SK-N-SH (cell line): ENCODE results near the gene TSEN2. TPM values are rescaled to one million over a fixed set of nuclear protein-coding genes. Genes with fewer than 3 reads are reported as not detected.

Experiments
- CTCF ChIA-PET: fragments of 300-600, 350-600 bp; formaldehyde crosslinking; extraction: SDS; loops from one replicate; lab custom pipeline; 2021; lab: Yijun Ruan, JAX
- POLR2A ChIA-PET: fragments of 350-600 bp; sonication (Branson Sonifier 250); formaldehyde crosslinking; extraction: SDS; loops from one replicate; lab custom pipeline; 2020; ENCODE audit warnings: antibody characterized with exemption, inconsistent platforms; lab: Yijun Ruan, JAX
- DNase-seq: peaks from one replicate; pipeline ENCODE4 v3.0.0; 2012
- H2AFZ ChIP-seq: fragments of 200-600 bp; sonication (generic); 2 replicates; pipeline ENCODE4 v1.8.1; 2016; ENCODE audit warnings: antibody characterized with exemption, mild to moderate bottlenecking, low read depth
- H3F3A ChIP-seq: fragments of 200-600 bp; sonication (generic); replicated peaks from 2 replicates; pipeline ENCODE3; 2016; ENCODE audit warnings: antibody characterized with exemption, mild to moderate bottlenecking; ENCODE audit not compliant: insufficient read depth
- H3K27ac ChIP-seq, 2 experiments: fragments of 200-500 bp in 1 of 2; fragments of 200-600 bp in 1 of 2; sonication (Bioruptor generic) in 1 of 2; sonication (generic), shearing (Covaris generic) in 1 of 2; 2 replicates each; pipeline versions ENCODE4 v1.5.1 to v1.6.1; 2014 to 2016; ENCODE audit warnings: low read depth in 2 of 2, inconsistent platforms in 1 of 2, low read length in 1 of 2, mild to moderate bottlenecking in 1 of 2, mixed read lengths in 1 of 2
- H3K27me3 ChIP-seq: fragments of 200-600 bp; sonication (generic), shearing (Covaris generic); 2 replicates; pipeline ENCODE4 v1.6.1; 2016; ENCODE audit warnings: mixed run types; ENCODE audit not compliant: insufficient read depth
- H3K36me3 ChIP-seq, 2 experiments: fragments of 200-500 bp in 1 of 2; fragments of 200-600 bp in 1 of 2; sonication (Bioruptor generic) in 1 of 2; sonication (generic) in 1 of 2; replicated peaks in 1 of 2; 2 replicates each; pipeline versions ENCODE3 to v1.5.1; 2014 to 2016; ENCODE audit warnings: low read length in 1 of 2, mild to moderate bottlenecking in 1 of 2; ENCODE audit not compliant: insufficient read depth in 2 of 2, control insufficient read depth in 1 of 2
- H3K4me1 ChIP-seq, 2 experiments: fragments of 200-500 bp in 1 of 2; fragments of 200-600 bp in 1 of 2; sonication (Bioruptor generic) in 1 of 2; sonication (generic), shearing (Covaris generic) in 1 of 2; 2 replicates each; pipeline versions ENCODE4 v1.5.1 to v1.6.1; 2014 to 2016; ENCODE audit warnings: low read depth in 1 of 2, low read length in 1 of 2, mixed run types in 1 of 2; ENCODE audit not compliant: insufficient read depth in 2 of 2, control insufficient read depth in 1 of 2
- H3K4me2 ChIP-seq: fragments of 200-600 bp; sonication (generic), shearing (Covaris generic); 2 replicates; pipeline ENCODE4 v1.6.1; 2017; ENCODE audit warnings: mixed run types
- H3K4me3 ChIP-seq, 2 experiments: fragments of 200-500 bp in 1 of 2; fragments of 200-600 bp in 1 of 2; sonication (Bioruptor generic) in 1 of 2; sonication (generic), shearing (Covaris generic) in 1 of 2; 2 replicates each; pipeline versions ENCODE4 v1.5.1 to v1.8.1; 2014 to 2016; ENCODE audit warnings: low read depth in 2 of 2, inconsistent platforms in 1 of 2, low read length in 1 of 2, mild to moderate bottlenecking in 1 of 2, mixed read lengths in 1 of 2, moderate library complexity in 1 of 2
- H3K79me2 ChIP-seq: fragments of 200-600 bp; sonication (generic); 2 replicates; pipeline ENCODE4 v1.8.1; 2017; ENCODE audit warnings: mild to moderate bottlenecking; ENCODE audit not compliant: insufficient read depth
- H3K9ac ChIP-seq: fragments of 200-600 bp; sonication (generic); 2 replicates; pipeline ENCODE4 v1.6.1; 2017; ENCODE audit warnings: mixed run types
- H3K9me2 ChIP-seq: fragments of 200-600 bp; sonication (generic); 2 replicates; pipeline ENCODE4 v1.6.1; 2017; ENCODE audit warnings: mixed run types
- H3K9me3 ChIP-seq: fragments of 200-600 bp; sonication (generic); 2 replicates; pipeline ENCODE4 v1.6.1; 2017; ENCODE audit warnings: mixed run types, mild to moderate bottlenecking, moderate library complexity
- H4K20me1 ChIP-seq: fragments of 200-600 bp; sonication (generic); 2 replicates; pipeline ENCODE4 v1.6.1; 2017; ENCODE audit warnings: mild to moderate bottlenecking, mixed run types; ENCODE audit not compliant: insufficient read depth
- EP300 ChIP-seq, 2 experiments: IDR thresholded peaks; 2 replicates each; pipeline versions ENCODE4 v1.4.0 to v1.6.1; 2012; ENCODE audit warnings: borderline replicate concordance in 1 of 2, low read depth in 1 of 2, low read length in 1 of 2
- FOXJ3 ChIP-seq: sonication (generic); formaldehyde crosslinking; IDR thresholded peaks from 2 replicates; pipeline ENCODE4 v1.5.1; 2020; ENCODE audit warnings: mild to moderate bottlenecking, missing genetic modification reagents
- JUND ChIP-seq: IDR thresholded peaks from 2 replicates; pipeline ENCODE4 v1.4.0; 2012
- MEF2A ChIP-seq: IDR thresholded peaks from 2 replicates; pipeline ENCODE4 v1.4.0; 2012; ENCODE audit warnings: low read depth, borderline replicate concordance
- MXI1 ChIP-seq: IDR thresholded peaks from 2 replicates; pipeline ENCODE4 v1.6.1; 2012; ENCODE audit warnings: mild to moderate bottlenecking, low read depth, low read length, improper control_type of control experiment
- NRF1 ChIP-seq: IDR thresholded peaks from 2 replicates; pipeline ENCODE4 v1.6.1; 2012; ENCODE audit warnings: low read depth, mild to moderate bottlenecking, low read length
- POLR2AphosphoS5 ChIP-seq: IDR thresholded peaks from 2 replicates; pipeline ENCODE4 v1.6.1; 2012; ENCODE audit warnings: low read depth, low read length
- RCOR1 ChIP-seq: fragments of 150-350 bp; IDR thresholded peaks from 2 replicates; pipeline ENCODE4 v1.6.1; 2017; ENCODE audit warnings: antibody characterized with exemption, low read length
- SMC3 ChIP-seq: IDR thresholded peaks from 2 replicates; pipeline ENCODE4 v1.6.1; 2012; ENCODE audit warnings: low read depth, low read length, improper control_type of control experiment
- TAF1 ChIP-seq: IDR thresholded peaks from 2 replicates; pipeline ENCODE4 v1.6.1; 2012; ENCODE audit warnings: low read depth, mild to moderate bottlenecking, low read length, moderate library complexity, borderline replicate concordance
- TCF12 ChIP-seq: IDR thresholded peaks from 2 replicates; pipeline ENCODE4 v1.4.0; 2012
- USF1 ChIP-seq: IDR thresholded peaks from 2 replicates; pipeline ENCODE4 v1.4.0; 2012; ENCODE audit warnings: low read depth, borderline replicate concordance
- YY1 ChIP-seq: IDR thresholded peaks from 2 replicates; pipeline ENCODE4 v1.4.0; 2012; ENCODE audit warnings: low read depth, mild to moderate bottlenecking
- polyA plus RNA-seq, 3 experiments: library from polyadenylated mRNA; depleted of rRNA; stranded (reverse); fragments of >200 nt; gene quantifications; 2 replicates each; pipeline ENCODE4 v1.2.3, GENCODE V29; 2012
- TF ChIP-seq, protein P1 (sequence below): fragments of 200-600 bp; sonication (generic); IDR thresholded peaks from 2 replicates; pipeline ENCODE4 v1.6.1; 2017; ENCODE audit warnings: antibody characterized with exemption, mild to moderate bottlenecking, moderate library complexity
- TF ChIP-seq, protein P2 (sequence below): IDR thresholded peaks from 2 replicates; pipeline ENCODE4 v1.4.0; 2012; ENCODE audit warnings: low read depth, borderline replicate concordance
- TF ChIP-seq, protein P3 (sequence below): IDR thresholded peaks from 2 replicates; pipeline ENCODE4 v1.4.0; 2012; ENCODE audit warnings: low read depth
- TF ChIP-seq, protein P4 (sequence below): IDR thresholded peaks from 2 replicates; pipeline ENCODE4 v1.6.1; 2012; ENCODE audit warnings: mild to moderate bottlenecking, low read depth, low read length, moderate library complexity
- TF ChIP-seq, protein P5 (sequence below): fragments of 150-350 bp; IDR thresholded peaks from 2 replicates; pipeline ENCODE4 v1.6.1; 2016; ENCODE audit warnings: mild to moderate bottlenecking, low read depth, low read length

Gene TSEN2
- polyA plus RNA-seq, 1 of the 3 experiments (the other 2 are of a cell fraction) = 13.0 TPM

DNA sequence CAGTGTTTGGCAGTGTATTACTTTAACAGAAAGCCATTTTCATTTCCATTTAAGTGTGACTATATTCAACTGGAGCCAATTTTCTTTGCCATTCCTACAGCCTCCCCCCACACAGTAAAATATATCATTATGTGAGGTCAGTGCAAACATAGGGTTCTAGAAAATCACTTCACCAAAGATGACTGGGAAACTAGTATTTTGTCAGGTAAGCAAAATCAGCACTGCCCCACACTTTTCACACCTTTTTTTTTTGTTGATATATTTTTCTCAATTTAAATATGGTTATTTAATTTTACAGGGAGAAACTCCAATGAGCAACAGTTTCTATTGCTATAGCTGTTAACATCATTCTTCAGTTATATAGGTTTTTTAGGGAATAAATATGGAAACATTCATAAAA, 31.4 kb downstream of the TSEN2 start:
- Histone ChIP-seq H3K27ac (no peak overlapping the region), H3K4me3 (no peak overlapping the region), H3K4me2 (no peak overlapping the region), H3K9me3 (no peaks in the 10 kb centered on the region), H3K79me2 (no peaks in the 10 kb centered on the region), H2AFZ (no peak overlapping the region), H3F3A (no peaks in the 10 kb centered on the region)
- ChIA-PET POLR2A (no interaction called here), CTCF (no interaction called here)
- TF ChIP-seq, protein P1, sequence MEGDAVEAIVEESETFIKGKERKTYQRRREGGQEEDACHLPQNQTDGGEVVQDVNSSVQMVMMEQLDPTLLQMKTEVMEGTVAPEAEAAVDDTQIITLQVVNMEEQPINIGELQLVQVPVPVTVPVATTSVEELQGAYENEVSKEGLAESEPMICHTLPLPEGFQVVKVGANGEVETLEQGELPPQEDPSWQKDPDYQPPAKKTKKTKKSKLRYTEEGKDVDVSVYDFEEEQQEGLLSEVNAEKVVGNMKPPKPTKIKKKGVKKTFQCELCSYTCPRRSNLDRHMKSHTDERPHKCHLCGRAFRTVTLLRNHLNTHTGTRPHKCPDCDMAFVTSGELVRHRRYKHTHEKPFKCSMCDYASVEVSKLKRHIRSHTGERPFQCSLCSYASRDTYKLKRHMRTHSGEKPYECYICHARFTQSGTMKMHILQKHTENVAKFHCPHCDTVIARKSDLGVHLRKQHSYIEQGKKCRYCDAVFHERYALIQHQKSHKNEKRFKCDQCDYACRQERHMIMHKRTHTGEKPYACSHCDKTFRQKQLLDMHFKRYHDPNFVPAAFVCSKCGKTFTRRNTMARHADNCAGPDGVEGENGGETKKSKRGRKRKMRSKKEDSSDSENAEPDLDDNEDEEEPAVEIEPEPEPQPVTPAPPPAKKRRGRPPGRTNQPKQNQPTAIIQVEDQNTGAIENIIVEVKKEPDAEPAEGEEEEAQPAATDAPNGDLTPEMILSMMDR = no peak
- no peak for TF ChIP-seq FOXJ3
- TF ChIP-seq POLR2AphosphoS5 = no peak
- TF ChIP-seq, protein P2, sequence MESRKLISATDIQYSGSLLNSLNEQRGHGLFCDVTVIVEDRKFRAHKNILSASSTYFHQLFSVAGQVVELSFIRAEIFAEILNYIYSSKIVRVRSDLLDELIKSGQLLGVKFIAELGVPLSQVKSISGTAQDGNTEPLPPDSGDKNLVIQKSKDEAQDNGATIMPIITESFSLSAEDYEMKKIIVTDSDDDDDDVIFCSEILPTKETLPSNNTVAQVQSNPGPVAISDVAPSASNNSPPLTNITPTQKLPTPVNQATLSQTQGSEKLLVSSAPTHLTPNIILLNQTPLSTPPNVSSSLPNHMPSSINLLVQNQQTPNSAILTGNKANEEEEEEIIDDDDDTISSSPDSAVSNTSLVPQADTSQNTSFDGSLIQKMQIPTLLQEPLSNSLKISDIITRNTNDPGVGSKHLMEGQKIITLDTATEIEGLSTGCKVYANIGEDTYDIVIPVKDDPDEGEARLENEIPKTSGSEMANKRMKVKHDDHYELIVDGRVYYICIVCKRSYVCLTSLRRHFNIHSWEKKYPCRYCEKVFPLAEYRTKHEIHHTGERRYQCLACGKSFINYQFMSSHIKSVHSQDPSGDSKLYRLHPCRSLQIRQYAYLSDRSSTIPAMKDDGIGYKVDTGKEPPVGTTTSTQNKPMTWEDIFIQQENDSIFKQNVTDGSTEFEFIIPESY = no peak
- TF ChIP-seq EP300 (IDR thresholded peaks at IDR 0.05; ENCODE audit: borderline replicate concordance in 1 of 2, low read depth in 1 of 2, low read length in 1 of 2) = no peak
- TF ChIP-seq JUND = no peak
- TF ChIP-seq, protein P3, sequence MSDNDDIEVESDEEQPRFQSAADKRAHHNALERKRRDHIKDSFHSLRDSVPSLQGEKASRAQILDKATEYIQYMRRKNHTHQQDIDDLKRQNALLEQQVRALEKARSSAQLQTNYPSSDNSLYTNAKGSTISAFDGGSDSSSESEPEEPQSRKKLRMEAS = no peak
- no peak for TF ChIP-seq RCOR1
- TF ChIP-seq, protein P4, sequence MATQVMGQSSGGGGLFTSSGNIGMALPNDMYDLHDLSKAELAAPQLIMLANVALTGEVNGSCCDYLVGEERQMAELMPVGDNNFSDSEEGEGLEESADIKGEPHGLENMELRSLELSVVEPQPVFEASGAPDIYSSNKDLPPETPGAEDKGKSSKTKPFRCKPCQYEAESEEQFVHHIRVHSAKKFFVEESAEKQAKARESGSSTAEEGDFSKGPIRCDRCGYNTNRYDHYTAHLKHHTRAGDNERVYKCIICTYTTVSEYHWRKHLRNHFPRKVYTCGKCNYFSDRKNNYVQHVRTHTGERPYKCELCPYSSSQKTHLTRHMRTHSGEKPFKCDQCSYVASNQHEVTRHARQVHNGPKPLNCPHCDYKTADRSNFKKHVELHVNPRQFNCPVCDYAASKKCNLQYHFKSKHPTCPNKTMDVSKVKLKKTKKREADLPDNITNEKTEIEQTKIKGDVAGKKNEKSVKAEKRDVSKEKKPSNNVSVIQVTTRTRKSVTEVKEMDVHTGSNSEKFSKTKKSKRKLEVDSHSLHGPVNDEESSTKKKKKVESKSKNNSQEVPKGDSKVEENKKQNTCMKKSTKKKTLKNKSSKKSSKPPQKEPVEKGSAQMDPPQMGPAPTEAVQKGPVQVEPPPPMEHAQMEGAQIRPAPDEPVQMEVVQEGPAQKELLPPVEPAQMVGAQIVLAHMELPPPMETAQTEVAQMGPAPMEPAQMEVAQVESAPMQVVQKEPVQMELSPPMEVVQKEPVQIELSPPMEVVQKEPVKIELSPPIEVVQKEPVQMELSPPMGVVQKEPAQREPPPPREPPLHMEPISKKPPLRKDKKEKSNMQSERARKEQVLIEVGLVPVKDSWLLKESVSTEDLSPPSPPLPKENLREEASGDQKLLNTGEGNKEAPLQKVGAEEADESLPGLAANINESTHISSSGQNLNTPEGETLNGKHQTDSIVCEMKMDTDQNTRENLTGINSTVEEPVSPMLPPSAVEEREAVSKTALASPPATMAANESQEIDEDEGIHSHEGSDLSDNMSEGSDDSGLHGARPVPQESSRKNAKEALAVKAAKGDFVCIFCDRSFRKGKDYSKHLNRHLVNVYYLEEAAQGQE = no peak
- no peak for TF ChIP-seq TAF1
- no peak for TF ChIP-seq NRF1
- TF ChIP-seq TCF12 = no peak
- no peak for TF ChIP-seq SMC3
- TF ChIP-seq, protein P5, sequence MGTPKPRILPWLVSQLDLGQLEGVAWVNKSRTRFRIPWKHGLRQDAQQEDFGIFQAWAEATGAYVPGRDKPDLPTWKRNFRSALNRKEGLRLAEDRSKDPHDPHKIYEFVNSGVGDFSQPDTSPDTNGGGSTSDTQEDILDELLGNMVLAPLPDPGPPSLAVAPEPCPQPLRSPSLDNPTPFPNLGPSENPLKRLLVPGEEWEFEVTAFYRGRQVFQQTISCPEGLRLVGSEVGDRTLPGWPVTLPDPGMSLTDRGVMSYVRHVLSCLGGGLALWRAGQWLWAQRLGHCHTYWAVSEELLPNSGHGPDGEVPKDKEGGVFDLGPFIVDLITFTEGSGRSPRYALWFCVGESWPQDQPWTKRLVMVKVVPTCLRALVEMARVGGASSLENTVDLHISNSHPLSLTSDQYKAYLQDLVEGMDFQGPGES = no peak
- no peak for TF ChIP-seq USF1
- TF ChIP-seq YY1 = no peak
- no peak for TF ChIP-seq MXI1
- TF ChIP-seq MEF2A = no peak
- TF ChIP-seq, all 33 proteins: peak for 0
- H3K4me1 ChIP-seq = peaks cover 0 to 22% of the 10 kb centered on the region in 2 experiments; a peak in 2 of 4 replicates
- H3K9me2 ChIP-seq = no peaks in the 10 kb centered on the region
- no peak for DNase-seq
- peaks cover under 1 to 12% of the 10 kb centered on the region in 2 experiments for H3K36me3 ChIP-seq
- no peak overlapping the region for H3K9ac ChIP-seq
- H3K27me3 ChIP-seq = no peaks in the 10 kb centered on the region
- no peaks in the 10 kb centered on the region for H4K20me1 ChIP-seq
